RPMI7951 (cell line): ENCODE results near the gene COL7A1. TPM values are rescaled to one million over a fixed set of nuclear protein-coding genes. Genes with fewer than 3 reads are reported as not detected.

ENCODE experiments used
- DNase-seq: peaks from one replicate; pipeline ENCODE4 v3.0.0-alpha.2; 2012; ENCODE audit warnings: low read depth
- total RNA-seq: library from RNA; depleted of rRNA; stranded (reverse); fragments of >200 nt; shearing (Covaris generic); gene quantifications from 2 replicates; pipeline ENCODE4 v1.2.3, GENCODE V29; 2014

The COL7A1 gene
- total RNA-seq, 1 experiment from 2014 or later, result 110 TPM

DNA sequence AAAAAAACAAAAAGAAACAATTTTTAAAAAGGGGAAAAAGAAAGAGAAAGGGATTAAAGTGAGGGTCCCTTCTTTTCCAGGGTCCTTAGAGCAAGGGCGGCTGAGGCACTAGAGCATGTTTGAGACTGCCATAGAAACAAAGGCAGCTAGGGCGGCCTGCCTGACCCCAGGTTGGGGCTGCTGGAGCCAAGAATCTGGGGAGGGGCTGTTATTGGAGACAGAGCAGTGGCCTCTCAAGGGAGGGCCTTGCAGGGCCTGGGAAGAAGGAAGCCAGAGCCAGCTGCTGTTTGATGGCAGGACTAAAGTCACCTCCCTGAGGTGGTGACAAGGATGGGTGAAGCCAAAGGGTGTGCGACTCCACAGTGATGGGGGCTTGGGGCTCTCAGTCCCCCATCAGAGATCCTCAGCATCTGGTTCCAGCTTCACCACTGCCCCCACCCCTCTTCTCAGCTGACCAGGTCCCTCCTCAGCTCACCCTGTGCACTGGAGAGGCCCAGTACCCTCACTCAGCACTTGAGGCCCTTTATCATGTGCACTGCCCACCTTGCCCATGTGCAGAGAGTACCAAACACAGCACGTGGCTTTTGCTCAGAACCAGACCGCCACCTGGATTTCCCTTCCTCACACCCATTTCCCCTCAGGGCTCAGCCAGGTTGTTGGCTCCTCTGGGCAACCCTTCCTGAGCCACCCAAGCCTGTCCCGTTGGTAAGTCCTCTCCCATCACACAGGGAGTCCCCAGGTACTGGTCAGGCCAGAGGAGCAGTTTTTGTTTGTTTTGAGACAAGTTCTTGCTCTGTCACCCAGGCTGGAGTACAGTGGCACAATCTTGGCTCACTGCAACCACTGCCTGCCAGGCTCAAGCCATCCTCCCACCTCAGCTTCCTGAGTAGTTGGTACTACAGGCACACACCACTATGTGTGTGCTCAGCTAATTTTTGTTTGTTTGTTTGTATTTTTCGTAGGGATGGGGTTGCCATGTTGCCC lies 24.7 kb upstream of the COL7A1 start:
- no peak for DNase-seq

- no peak for DNase-seq
These were observed 22.4 kb upstream of the COL7A1 start for GRCh38 chr3:48617559-48617958.

- peak; percentile 54 for DNase-seq
These were observed 18.9 kb upstream of the COL7A1 start for GRCh38 chr3:48614044-48614443.

GRCh38 chr3:48612309-48612708 lies 17.2 kb upstream of the COL7A1 start:
- no peak for DNase-seq

GRCh38 chr3:48609088-48610005 lies 14.2 kb upstream of the COL7A1 start, which contains the start of gene UQCRC1:
UQCRC1 (minus strand) TSS chr3:48609646; CDS start chr3:48609620, 26 bp downstream.
- peak; percentile 90 for DNase-seq

- no peak for DNase-seq
These were observed 12.4 kb upstream of the COL7A1 start for GRCh38 chr3:48607519-48607918.

- DNase-seq, result no peak
These were observed 6.5 kb upstream of the COL7A1 start for GRCh38 chr3:48601622-48601994.

- no peak for DNase-seq
These were observed 5.8 kb upstream of the COL7A1 start for GRCh38 chr3:48600711-48601621.

GRCh38 chr3:48599509-48600285 lies 4.6 kb upstream of the COL7A1 start:
- no peak for DNase-seq

DNA sequence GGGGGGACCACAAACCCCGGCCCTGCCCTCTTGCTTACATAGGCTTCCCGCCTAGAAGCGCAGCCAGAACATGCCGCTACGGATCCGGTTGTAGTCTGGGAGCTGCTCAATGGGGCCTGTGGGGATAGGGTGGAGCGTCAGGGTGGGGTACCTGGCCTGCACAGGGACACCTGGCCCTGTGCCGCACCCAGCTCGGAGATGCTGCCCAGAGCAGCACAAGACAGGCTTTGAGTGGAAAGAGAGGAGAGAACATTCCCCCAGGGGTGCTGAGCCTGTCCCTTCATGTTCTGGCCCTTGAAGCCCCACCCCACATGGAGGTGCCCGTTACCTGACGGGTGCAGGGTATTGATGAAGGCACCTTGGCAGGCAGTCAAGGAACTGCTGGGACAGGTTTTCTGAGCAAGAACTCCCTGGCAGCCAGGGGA lies 4.0 kb upstream of the COL7A1 start:
- no peak for DNase-seq

- peak; percentile 100 for DNase-seq
These were observed 3.4 kb upstream of the COL7A1 start for GRCh38 chr3:48598323-48599076.

- no peak for DNase-seq
These were observed 2.3 kb upstream of the COL7A1 start for GRCh38 chr3:48597408-48597800.

GRCh38 chr3:48596676-48597407 lies 1.7 kb upstream of the COL7A1 start:
- DNase-seq, result no peak

DNA sequence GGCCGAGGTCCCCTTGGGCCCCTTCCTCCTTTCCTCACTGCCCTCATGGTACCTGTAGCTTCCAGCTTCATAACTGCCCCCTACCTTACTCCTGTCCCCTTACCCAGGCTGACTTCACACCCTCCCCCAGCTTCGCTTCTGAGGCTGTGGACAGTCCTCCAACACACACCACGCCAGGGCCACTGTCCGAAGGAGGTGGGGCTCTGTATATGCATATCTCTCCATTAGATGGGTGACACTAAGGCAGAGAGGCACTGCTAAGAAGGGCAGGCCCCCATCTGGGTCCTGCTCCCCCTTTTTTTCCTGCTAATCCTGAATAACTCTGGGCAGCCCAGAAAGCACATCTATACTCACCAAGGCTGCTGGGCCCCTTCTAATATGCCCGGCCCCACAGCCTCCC lies 1.0 kb upstream of the COL7A1 start:
- DNase-seq, result no peak

- DNase-seq, result peak; percentile 100
These were observed 495 bp upstream of the COL7A1 start for GRCh38 chr3:48595526-48596121.

DNA sequence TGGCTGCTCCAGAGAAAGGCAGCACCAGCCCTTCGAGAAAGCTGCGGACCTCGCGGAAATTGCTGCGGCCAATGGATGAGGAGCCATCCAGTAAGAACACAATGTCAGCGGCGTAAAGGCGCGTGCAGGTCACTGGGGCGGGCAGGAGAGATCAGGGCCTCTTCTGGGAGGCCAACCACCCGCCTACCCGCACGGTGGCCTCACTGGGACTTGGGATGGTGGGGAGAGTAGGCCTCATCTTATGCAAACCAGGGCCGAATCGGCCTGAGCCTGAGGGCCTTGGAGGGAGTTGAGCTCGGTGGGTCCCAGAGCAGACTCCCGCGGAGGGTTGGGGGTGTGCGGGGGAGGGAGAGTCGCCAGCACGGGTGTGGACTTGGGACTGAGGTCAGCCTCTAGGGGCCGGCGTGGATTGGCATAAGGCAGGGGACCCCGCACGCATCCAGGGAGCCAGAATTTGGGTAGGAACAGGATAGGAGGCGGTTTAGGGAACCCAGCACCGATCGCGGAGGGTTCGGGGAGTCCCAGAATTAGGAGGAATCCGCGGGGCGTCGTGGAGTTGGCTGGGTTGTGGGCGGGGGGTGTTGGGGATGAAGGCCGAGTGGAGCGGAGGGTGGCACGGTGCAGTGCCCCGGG lies 596 bp downstream of the COL7A1 start:
- DNase-seq, result peak; percentile 63

GRCh38 chr3:48593337-48593736 lies 1.8 kb downstream of the COL7A1 start:
- no peak for DNase-seq

GRCh38 chr3:48592519-48593087 lies 2.5 kb downstream of the COL7A1 start:
- DNase-seq, result peak; percentile 64
